SU-DHL-6 (cell line): Measurements from ENCODE around the gene CD1B.

Experiments used
- CTCF ChIP-seq: fragments of 200-600 bp; sonication (generic); IDR thresholded peaks from one replicate; pipeline ENCODE4 v1.5.1; 2017; ENCODE audit warnings: antibody characterized with exemption, mild to moderate bottlenecking, low read length, moderate library complexity; ENCODE audit not compliant: insufficient read depth, poor library complexity, severe bottlenecking
- EZH2phosphoT487 ChIP-seq: fragments of 200-600 bp; sonication (generic), shearing (Covaris generic); conservative IDR thresholded peaks from 2 replicates; pipeline ENCODE4 v1.6.1; 2018; ENCODE audit warnings: mild to moderate bottlenecking, antibody characterized with exemption, low read length, moderate library complexity, mixed read lengths

- TF ChIP-seq CTCF = no peak
- TF ChIP-seq EZH2phosphoT487 = no peak
These were observed 40.0 kb upstream of the CD1B start for GRCh38 chr1:158371188-158371953.
